Islet precursor cell (in vitro differentiated cells): ENCODE data around the gene ATF6B.
"Not testable (repeated sequence)": the region's sequence is repeated elsewhere in the genome, so short reads cannot be mapped to it uniquely, and the experiment has no call there.

ENCODE experiments used
- DNase-seq: peaks from one replicate; pipeline ENCODE4 v3.0.0-alpha.2; 2018

Gene ATF6B

GRCh38 chr6:32102255-32102654 is 25.8 kb downstream of the ATF6B start:
- DNase-seq, result no peak

DNA sequence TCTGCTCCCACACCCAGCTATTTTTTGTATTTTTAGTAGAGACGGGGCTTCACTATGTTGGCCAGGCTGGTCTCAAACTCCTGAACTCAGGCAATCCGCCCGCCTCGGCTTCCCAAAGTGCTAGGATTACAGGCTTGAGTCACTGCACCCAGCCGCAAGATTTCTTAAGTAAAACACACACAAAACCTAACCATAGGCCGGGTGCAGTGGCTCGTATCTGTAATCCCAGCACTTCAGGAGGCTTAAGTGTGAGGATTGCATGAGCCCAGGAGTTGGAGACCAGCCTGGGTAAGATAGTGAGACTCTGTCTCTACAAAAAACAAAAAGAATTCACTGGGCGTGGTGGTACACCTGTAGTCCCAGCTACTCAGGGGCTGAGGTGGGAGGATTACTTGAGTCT is 27.8 kb downstream of the ATF6B start:
- not testable (repeated sequence) for DNase-seq

DNA sequence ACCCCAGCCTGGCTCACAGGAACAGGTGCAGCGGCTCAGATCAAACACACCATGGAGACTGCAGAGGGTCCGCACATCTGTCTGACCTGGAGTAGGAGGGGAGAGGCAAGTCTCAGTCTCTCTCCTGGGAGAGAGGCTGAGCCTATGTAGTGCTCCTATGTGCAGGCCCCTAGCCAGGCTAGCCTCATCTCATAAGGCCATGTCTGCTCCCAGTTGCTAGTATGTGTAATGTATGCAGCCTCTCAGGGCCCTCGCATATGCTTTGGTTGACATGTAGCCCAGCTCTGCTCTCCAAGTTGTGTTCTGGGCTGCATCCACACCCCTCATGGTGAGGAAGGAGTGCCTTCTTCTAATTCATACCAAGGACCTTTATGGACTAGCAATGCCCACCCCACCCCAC is 30.7 kb downstream of the ATF6B start:
- no peak for DNase-seq

DNA sequence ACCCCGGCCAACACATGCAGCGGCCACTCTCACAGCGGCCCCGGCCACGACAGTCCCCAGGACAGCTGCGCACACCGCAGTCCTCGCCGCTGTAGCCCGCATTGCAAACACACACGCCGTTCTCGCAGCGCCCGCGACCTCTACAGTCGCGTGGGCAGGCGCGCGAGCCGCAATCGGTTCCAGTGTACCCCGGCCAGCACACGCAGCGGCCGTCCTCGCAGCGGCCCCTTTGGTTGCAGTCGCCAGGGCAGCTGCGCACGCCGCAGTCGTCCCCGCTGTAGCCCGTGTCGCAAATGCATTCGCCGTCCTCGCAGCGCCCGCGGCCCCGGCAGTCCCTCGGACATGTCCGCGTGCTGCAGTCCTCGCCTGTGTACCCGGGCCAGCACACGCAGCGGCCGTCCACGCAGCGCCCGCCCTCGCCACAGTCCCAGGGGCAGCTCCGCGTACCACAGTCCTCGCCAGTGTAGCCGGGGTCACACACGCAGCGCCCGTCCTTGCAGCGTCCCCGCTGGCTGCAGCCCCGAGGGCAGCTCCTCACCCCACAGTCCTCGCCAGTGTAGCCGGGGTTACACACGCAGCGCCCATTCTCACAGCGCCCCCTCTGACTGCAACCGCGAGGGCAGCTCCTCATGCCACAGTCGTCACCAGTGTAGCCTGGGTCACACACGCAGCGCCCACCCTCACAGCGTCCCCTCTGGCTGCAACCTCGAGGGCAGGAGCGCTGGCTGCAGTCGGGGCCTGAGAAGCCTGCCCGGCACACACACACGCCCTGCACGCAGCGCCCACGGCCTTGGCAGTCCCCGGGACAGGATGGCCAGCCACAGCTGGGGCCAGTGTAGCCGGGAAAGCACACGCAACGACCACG is 31.4 kb downstream of the ATF6B start:
- DNase-seq, result no peak

GRCh38 chr6:32096087-32096393 is 32.0 kb downstream of the ATF6B start:
- DNase-seq, result no peak

DNA sequence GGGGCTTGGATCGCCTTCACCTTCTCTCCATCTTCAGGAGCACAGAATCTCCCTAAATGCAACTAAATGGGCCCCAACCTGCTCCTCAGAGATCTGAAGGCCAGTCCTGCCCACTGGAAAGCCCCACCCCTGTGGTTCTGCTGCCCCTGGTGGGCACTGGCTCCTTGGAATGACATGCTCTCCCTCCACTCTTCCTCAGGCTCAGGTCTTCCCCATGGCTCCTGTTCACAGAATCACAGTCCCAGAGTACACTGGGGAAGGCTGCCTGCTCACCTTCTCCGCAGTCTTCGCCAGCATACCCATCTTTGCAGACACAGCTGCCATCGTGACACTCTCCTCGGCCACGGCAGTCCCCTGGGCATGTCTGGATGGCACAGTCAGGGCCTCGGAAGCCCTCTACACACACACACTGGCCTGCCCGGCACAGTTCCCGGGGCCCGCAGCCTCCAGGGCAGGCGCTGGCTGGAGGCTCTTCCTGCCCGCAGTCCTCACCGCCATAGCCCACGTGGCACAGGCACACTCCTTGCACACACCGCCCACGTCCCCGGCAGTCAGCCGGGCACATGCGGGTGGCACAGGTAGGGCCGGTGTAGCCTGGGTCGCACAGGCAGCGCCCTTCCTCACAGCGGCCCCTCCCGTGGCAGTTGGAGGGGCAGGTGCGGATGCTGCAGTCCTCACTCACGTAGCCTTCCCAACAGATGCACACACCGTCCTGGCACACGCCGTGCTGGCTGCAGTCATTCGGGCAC is 32.5 kb downstream of the ATF6B start:
- no peak for DNase-seq

GRCh38 chr6:32092760-32093497 is 35.1 kb downstream of the ATF6B start:
- no peak for DNase-seq

- no peak for DNase-seq
Observed at GRCh38 chr6:32089082-32089828, 38.8 kb downstream of the ATF6B start.

- peak; percentile 54 for DNase-seq
Observed at GRCh38 chr6:32088487-32089049, 39.5 kb downstream of the ATF6B start.

DNA sequence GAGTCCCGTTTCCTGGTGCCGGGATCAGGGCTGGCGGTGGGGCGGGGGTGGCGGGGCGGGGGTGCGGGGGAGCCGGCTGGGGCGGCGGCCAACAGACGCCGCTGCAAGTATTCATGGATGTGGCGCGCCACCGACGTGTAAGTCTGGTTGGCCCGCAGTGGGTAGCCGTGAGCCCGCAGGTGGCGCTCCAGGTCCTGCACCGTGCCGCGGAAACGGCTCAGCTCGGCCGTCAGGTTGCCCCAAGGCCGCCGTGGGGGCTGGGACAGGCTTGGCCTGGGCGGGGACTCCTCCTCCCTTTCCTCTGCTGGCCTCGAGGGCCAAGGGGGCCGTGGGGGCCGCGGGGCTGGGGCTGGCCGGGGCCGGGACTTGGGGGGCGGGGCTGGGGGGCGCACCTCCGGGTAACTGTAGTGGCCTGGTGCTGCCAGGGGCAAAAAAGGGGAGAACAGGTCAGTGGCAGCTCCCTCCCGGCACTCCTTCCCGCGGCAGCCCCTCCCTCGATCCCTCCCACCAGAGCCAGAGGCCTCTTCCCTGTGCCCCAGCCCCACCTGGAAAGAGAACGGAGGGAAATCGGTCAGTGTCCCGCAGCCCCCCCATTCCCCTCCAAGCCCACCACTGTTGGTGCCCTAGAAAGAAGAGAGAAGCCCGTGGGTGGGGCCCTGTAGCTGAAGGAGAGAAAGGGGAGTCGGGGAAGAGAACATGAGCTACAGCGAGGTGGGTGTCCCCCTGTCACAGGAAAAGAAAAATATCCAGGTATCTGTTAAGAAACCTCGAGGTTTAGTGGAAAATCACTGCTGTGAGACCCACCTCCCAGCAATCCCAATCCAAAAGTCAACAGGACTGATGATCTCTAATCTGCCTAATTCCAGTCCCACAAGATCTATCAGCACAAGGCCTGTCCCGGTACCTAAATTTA is 40.2 kb downstream of the ATF6B start:
- peak; percentile 93 for DNase-seq

- DNase-seq, result no peak
Observed at GRCh38 chr6:32086661-32087573, 41.1 kb downstream of the ATF6B start.

GRCh38 chr6:32085759-32086459 is 42.1 kb downstream of the ATF6B start:
- DNase-seq, result no peak

DNA sequence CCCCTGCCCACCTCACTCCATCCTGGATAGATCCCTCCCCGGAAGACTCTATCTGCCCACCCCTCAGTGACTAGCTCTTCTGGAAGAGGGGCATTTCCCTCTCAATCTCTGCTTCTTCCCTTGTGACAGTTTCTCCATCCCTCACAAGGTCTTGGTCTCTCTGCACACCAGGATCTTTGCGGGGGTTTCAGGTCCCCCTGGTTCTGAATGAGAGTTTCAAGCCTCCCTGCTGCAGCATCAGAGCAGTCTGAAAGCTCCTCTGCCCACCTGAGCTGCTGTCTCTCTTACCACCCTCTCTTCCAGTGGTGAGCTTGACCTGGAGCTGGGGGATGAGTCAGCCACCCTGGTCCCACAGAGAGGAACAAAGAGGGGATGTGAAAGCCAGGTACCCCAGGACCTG is 43.3 kb downstream of the ATF6B start:
- DNase-seq, result no peak

GRCh38 chr6:32083812-32084768 is 44.0 kb downstream of the ATF6B start:
- DNase-seq, result no peak

- peak; percentile 63 for DNase-seq
Observed at GRCh38 chr6:32082935-32083334, 45.1 kb downstream of the ATF6B start.

DNA sequence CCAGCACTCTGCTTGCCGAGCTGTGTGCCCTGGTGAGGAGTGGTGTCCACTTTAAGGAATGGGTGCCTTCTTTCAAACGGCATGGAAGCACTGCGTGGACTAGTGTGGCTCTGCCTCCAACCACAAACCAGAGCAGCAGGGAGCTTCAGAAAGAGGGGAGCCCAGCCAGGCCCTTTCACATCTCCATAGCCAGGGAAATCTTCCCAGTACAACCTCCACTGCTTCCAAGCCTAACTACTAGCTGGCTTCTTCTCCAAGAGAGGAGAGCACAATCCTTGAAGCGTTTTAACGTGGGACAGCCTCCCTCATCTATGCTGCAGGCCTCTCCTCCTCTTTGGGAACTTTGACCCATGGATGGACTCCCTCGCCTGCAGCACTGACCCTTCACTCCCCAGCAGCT is 45.6 kb downstream of the ATF6B start:
- DNase-seq, result no peak

GRCh38 chr6:32081168-32081990 is 46.7 kb downstream of the ATF6B start:
- DNase-seq, result peak; percentile 78
